Epithelial cell of proximal tubule (primary cell): Measurements from ENCODE around the gene TNFSF4. TPM values are rescaled to one million over a fixed set of nuclear protein-coding genes. Genes with fewer than 3 reads are reported as not detected.

Source experiments
- DNase-seq: peaks from one replicate; pipeline ENCODE4 v3.0.0-alpha.2; 2011; ENCODE audit warnings: low read depth
- H3K4me3 ChIP-seq: 2 replicates; pipeline ENCODE4 v1.5.1; 2011; ENCODE audit warnings: low read depth, mild to moderate bottlenecking, low read length
- CTCF ChIP-seq: conservative IDR thresholded peaks from 2 replicates; pipeline ENCODE4 v1.5.1; 2012; ENCODE audit warnings: low read depth, mild to moderate bottlenecking, low read length
- total RNA-seq: library from RNA; depleted of rRNA; stranded (reverse); fragments of >200 nt; gene quantifications from 2 replicates; pipeline ENCODE4 v1.2.3, GENCODE V29; 2015

TNFSF4 gene
- total RNA-seq, 1 donor from 2014 or later = 0.35 TPM

- H3K4me3 ChIP-seq = no peak overlapping the region
- DNase-seq = no peak
- TF ChIP-seq CTCF = peak; percentile 8
These were observed 19.4 kb downstream of the TNFSF4 start for GRCh38 chr1:173187671-173188237.

GRCh38 chr1:173181791-173182190, 25.3 kb downstream of the TNFSF4 start:
- DNase-seq = no peak
- H3K4me3 ChIP-seq = no peak overlapping the region
- TF ChIP-seq CTCF = no peak

GRCh38 chr1:173176246-173176645, 30.9 kb downstream of the TNFSF4 start:
- TF ChIP-seq CTCF = no peak
- DNase-seq = no peak
- H3K4me3 ChIP-seq = no peak overlapping the region

GRCh38 chr1:173175514-173176145, 31.5 kb downstream of the TNFSF4 start:
- no peak for TF ChIP-seq CTCF
- DNase-seq = no peak
- no peak overlapping the region for H3K4me3 ChIP-seq

- no peak overlapping the region for H3K4me3 ChIP-seq
- no peak for TF ChIP-seq CTCF
- DNase-seq = no peak
These were observed 33.7 kb downstream of the TNFSF4 start for GRCh38 chr1:173173388-173173787.

GRCh38 chr1:173171152-173171551, 36.0 kb downstream of the TNFSF4 start:
- no peak for DNase-seq
- no peak for TF ChIP-seq CTCF
- H3K4me3 ChIP-seq = no peak overlapping the region

GRCh38 chr1:173168941-173169340, 38.2 kb downstream of the TNFSF4 start:
- no peak overlapping the region for H3K4me3 ChIP-seq
- DNase-seq = no peak
- no peak for TF ChIP-seq CTCF
